Measurements from ENCODE around the gene ANO6.

- TF ChIP-seq TAF1 (IDR thresholded peaks at IDR 0.05; ENCODE audit: low read depth, low read length) (no peak), POLR2AphosphoS5 (IDR thresholded peaks at IDR 0.05; ENCODE audit: low read depth, low read length) (no peak)
Observed at GRCh38 chr12:45232146-45232755, 16.4 kb downstream of the ANO6 start.

Data from GM12891 (cell line).